Gastrocnemius medialis (tissue), 4 donors: ENCODE data around the gene BIN2.

Source experiments
- CTCF ChIP-seq, 5 experiments: fragments of 450-650 bp in 3 of 5; fragments of 200-600 bp in 2 of 5; sonication (generic) in 2 of 5; IDR thresholded peaks in 4 of 5; conservative IDR thresholded peaks in 1 of 5; 1 replicate in 4 of 5; 2 replicates in 1 of 5; pipeline ENCODE4 v1.5.1; 2016 to 2019; ENCODE audit warnings: antibody characterized with exemption in 5 of 5, mild to moderate bottlenecking in 3 of 5, moderate library complexity in 3 of 5
- POLR2A ChIP-seq, 2 donors: fragments of 450-650 bp; IDR thresholded peaks; one replicate each; pipeline ENCODE4 v1.6.1; 2017; ENCODE audit warnings: antibody characterized with exemption in 2 of 2, mild to moderate bottlenecking in 2 of 2, moderate library complexity in 2 of 2

- TF ChIP-seq CTCF (IDR thresholded peaks at IDR 0.05 in 4 of 5, conservative IDR thresholded peaks at IDR 0.05 in 1 of 5): no peak
- TF ChIP-seq POLR2A (IDR thresholded peaks at IDR 0.05): no peak
These were observed 5.8 kb upstream of the BIN2 start for GRCh38 chr12:51329742-51330141.
